Stimulated activated CD8-positive, alpha-beta memory T cell treated with anti-CD3 and anti-CD28 coated beads, Interleukin-15, amount 100 ng/mL, for 48 hours (primary cell): ENCODE measurements around the gene MYO7B.

Experiments used
- DNase-seq, 2 donors: peaks; one replicate each; pipeline ENCODE4 v3.0.0-alpha.2; 2020; ENCODE audit warnings: low read depth in 2 of 2

MYO7B gene

GRCh38 chr2:127624756-127625571 lies 89.5 kb downstream of the MYO7B start:
- DNase-seq: no peak

DNA sequence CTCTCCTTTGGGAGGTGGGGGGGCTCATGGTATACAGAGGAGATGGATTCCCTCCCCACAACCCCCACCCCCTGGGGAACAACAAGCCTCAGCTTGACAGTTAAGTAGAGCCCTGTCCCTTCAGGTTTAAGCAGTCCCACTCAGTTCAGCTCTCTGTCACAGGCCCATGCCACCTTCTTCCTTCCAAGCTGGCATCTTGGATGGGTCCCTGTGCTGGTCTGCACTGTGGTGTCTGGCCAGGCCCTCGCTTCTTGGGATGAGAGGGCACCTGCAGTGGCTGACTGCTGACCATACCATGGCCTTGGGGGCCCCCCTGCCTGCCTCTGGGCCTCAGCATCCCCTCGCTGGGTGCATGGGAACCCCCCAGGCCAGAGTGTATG lies 90.1 kb downstream of the MYO7B start:
- DNase-seq: no peak

GRCh38 chr2:127626175-127626574 lies 90.7 kb downstream of the MYO7B start:
- DNase-seq: no peak

GRCh38 chr2:127626917-127627739 lies 91.6 kb downstream of the MYO7B start:
- no peak for DNase-seq

GRCh38 chr2:127627740-127628571 lies 92.5 kb downstream of the MYO7B start:
- DNase-seq: no peak

DNA sequence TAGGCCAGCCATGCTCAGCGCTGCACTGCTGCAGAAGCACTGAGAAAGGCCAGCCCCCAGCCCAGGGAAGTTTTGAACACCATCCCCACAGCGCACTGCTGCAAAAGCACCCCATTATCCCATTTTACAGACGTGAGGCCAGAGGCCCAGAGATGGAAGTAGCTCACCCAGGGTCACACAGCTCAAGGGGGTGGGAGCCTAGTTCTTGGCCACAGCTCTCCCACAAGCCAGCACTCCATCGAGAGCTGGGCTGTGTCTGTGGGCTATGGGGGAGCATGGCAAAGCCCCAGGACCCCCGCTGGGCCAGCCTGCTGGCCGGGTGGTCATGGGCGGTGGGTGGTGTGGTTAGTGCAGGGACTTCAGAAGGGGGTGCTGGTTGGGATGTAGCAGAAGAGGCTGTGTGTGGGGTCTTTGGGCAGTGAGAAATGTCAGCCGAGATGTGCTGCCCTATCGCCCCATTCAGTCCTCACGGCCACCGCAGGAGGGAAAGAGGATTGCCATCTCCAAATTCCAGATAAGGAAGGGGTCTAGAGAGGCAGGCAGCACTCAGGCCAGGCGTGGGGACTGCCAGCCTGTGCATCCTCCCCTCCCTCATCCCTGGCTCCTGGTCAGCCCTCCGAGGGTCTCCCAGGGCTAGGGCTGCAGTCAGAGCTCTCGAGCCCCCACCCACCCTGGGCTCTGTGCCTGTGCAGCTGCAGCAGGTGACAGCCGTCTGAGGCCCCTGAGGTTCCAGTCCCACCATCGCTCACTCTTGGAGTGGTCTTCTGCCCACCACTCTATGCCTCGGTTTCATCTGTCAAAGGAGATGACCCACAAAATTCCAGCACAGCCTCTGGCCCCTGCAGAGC lies 93.5 kb downstream of the MYO7B start:
- DNase-seq: no peak

GRCh38 chr2:127629637-127630036 lies 94.2 kb downstream of the MYO7B start:
- no peak for DNase-seq

- no peak for DNase-seq
Measured at GRCh38 chr2:127630096-127630863, 94.8 kb downstream of the MYO7B start.

DNA sequence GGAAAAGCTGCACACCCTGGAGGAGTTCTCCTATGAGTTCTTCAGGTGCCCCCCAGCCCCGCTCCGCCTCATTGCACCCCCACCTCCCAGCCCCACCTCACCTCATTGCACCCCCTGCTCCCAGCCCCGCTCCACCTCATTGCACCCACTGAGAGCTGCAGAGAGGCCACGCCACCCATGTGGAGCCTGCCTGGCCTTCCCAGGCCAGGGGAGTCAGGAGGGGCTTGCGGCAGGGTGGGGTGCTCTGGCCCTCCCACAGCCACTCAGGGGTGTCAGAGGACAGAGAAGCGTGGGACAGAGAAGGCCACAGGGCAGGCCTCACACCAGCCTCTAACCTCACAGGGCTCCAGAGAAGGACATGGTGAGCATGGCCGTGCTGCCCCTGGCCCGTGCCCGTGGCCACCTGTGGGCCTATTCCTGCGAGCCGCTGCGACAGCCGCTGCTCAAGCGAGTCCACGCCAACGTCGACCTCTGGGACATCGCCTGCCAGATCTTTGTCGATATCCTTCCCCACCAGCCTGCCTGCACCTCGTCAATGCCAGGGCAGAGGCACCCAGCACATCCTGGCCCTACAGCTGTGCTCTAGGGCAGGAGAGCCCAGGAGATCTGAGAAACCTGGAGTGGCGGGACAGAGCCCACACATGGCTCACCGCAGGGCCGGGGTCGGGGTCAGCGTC lies 95.5 kb downstream of the MYO7B start:
- DNase-seq: no peak

DNA sequence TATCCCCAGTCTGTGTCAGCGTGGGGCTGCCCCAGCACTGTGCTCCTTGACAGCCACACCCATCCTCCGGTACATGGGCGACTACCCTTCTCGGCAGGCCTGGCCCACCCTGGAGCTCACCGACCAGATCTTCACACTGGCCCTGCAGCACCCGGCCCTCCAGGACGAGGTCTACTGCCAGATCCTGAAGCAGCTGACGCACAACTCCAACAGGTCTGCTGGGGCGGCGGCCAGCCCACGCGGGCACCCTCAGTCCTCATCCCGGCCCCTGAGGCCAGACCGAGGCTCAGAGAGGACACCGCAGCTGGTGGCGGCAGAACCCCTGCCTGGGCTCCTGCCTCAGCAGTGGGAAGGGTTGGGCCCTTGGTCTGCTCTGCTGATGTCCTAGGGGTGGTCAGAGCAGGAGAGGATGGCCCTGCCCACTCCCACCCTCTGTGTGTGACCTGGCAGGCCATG lies 96.1 kb downstream of the MYO7B start:
- no peak for DNase-seq

DNA sequence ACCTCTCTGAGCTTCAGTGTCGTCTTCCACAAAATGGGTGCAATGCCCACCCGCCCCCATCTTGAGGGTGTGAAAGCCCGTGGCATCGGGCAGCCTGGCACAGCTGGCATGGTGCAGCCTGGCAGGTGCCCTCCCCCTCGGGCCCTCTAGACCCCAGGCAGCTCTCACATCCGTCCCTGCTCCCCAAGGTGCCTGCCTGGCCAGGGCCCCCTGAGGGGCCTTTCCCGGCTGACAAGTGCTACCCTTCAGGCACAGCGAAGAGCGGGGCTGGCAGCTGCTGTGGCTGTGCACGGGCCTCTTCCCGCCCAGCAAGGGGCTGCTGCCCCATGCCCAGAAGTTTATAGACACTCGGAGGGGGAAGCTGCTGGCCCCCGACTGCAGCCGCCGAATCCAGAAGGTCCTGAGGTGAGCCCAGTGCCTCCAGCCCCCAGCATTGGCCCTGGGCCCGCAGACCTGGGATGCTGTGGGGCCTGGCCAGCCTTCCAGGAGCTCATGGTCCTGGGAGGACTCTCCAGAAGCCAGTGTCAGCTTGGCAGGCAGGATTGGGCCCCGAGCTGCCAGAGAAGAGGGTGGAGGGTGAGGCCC lies 96.6 kb downstream of the MYO7B start:
- no peak for DNase-seq

DNA sequence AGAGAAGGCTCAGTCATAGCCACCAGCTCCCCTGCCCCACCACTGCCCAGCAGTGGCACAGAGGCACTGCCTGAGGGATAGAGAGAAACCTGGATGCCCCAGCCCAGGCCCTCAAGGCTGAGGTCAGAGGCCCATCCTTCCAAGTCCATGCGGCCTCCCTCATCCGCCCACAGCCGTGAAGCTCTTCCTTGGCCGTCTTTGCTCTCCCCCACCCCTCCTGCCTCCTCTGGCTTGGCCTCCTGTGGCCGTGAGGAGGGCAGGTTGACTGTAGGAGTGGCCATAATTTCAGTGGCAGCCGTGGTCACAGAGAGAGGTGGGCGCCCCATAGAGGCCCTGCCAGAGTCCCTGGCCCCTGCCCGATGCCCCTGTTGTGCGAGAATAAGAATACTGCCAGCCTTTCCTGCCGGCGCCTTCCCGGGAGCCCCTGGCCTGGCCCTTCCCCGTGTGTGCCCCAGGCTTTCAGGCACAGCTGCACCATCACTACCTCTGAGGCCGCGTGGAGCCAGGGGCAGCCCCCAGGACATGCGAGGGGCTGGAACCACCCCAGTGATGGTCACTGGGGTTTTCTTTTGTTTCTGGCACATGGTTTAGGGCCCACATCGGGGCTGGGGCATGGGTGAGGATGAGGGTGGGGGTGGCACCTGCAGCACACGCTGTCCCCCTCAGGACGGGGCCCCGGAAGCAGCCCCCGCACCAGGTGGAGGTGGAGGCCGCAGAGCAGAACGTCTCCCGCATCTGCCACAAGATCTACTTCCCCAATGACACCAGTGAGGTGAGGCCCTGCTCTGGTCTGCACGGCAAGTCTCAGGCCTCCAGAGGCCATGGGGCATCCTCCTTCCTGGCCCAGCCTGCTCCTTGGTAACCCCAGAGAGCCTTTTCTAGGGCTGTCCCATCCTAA lies 97.4 kb downstream of the MYO7B start:
- DNase-seq: no peak

DNA sequence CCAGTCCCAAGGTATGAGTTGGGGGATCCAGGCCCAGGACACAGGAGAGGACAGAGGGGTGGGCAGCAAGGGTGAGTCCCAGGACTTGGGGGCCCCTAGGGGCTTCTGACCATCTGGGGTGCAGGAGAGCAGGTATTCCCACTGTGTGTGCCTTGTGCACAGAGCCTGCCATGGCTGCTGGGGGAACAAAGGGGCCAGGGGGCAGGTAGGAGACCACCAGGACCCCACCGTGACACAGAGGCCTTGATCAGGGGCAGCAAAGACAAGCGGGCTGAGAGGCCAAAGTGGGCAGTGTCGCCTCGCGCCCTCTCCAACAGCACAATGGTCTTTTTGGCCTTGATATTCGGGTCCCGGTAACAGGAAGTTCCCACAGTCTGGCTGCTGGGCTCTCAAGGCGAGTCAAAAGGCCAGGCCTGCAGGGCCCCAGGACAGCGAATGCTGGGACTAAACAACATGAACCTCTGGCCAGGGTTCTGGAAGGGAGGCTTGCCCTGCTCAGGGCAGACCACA lies 98.1 kb downstream of the MYO7B start:
- no peak for DNase-seq

DNA sequence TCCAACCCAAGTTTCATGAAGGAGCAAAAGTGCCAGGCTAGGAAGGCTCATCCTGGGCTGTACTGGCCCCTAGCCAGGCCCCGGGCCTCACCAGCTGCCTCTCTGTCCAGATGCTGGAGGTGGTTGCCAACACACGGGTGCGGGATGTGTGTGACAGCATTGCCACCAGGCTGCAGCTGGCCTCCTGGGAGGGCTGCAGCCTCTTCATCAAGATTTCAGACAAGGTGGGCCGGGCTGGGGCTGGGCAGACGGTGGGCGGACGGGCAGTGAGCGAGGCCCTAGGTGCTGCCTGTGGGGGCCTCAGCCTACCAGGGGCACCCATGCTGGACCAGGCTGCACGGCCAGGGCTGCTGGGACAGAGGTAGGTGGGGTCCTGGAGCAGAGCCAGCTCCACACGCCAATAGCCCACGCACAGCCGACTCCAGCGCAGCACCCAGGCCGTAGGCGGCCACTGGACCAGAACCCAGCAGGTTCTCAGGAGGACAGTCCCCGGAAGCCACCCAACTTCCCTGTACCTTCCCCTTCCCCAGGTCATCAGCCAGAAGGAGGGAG lies 98.7 kb downstream of the MYO7B start:
- no peak for DNase-seq

- no peak for DNase-seq
Measured at GRCh38 chr2:127634626-127635379, 99.3 kb downstream of the MYO7B start.

DNA sequence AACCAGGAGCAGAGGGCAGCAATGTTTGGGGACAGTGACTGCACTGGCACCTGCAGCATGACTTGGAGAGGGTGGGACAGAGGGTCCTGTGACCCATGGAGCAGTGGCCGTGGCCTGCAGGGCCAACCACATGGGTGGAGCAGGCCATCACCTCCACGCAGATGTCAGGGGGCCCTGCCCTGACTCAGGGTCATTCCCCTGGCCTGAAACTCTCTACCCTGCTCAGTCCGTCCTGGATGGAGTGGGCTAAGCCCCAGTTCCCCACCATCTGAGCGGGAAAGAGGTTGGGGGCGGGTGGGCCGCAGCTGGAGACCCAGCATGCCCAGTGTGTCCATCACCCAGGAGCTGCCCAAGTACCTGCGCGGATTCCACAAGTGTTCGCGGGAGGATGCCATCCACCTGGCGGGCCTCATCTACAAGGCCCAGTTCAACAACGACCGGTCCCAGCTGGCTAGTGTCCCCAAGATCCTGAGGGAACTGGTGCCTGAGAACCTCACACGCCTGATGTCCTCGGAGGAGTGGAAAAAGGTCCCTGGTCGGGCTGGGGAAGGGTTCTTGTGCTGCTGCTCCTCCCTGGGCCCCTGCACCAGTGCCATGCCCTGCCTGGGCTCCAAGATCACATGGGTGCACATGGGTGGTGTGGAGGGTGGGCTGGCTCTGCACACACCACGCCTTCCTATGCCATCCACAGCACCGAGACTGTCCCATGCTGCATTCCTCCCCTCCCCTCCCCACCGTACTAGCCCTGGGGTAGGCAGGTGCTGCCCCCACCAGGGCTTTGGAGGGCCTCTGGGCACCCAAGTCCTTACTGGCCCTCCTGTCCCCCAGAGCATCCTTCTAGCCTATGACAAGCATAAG lies 100.1 kb downstream of the MYO7B start:
- DNase-seq: no peak
